IPS-15b (cell line): Measurements from ENCODE around the gene MAP3K5.
"Not testable (repeated sequence)": the region's sequence is repeated elsewhere in the genome, so short reads cannot be mapped to it uniquely, and the experiment has no call there.

Experiments
- H3K27me3 ChIP-seq: one replicate; pipeline ENCODE4 v1.6.1; 2013; ENCODE audit warnings: low read length; ENCODE audit not compliant: control insufficient read depth, insufficient read depth
- H3K36me3 ChIP-seq: one replicate; pipeline ENCODE4 v1.6.1; 2013; ENCODE audit warnings: low read length; ENCODE audit not compliant: control insufficient read depth, insufficient read depth
- H3K4me1 ChIP-seq: one replicate; pipeline ENCODE4 v1.6.1; 2013; ENCODE audit warnings: mild to moderate bottlenecking, low read length; ENCODE audit not compliant: control insufficient read depth, insufficient read depth
- H3K4me3 ChIP-seq: one replicate; pipeline ENCODE4 v1.5.1; 2013; ENCODE audit warnings: low read depth, low read length
- H3K9ac ChIP-seq: one replicate; pipeline ENCODE4 v1.6.1; 2013; ENCODE audit warnings: low read depth, mild to moderate bottlenecking, low read length
- H3K9me3 ChIP-seq: one replicate; pipeline ENCODE4 v1.6.1; 2013; ENCODE audit warnings: mild to moderate bottlenecking, low read length; ENCODE audit not compliant: control insufficient read depth, insufficient read depth

Gene MAP3K5

GRCh38 chr6:136723780-136724179 is 68.5 kb downstream of the MAP3K5 start:
- Histone ChIP-seq H3K9ac (no peak overlapping the region), H3K27me3 (no peaks in the 10 kb centered on the region), H3K4me3 (no peak overlapping the region), H3K9me3 (no peaks in the 10 kb centered on the region), H3K4me1 (no peaks in the 10 kb centered on the region), H3K36me3 (no peaks in the 10 kb centered on the region)

- H3K4me1 ChIP-seq = no peaks in the 10 kb centered on the region
- H3K9me3 ChIP-seq = no peaks in the 10 kb centered on the region
- no peak overlapping the region for H3K4me3 ChIP-seq
- H3K27me3 ChIP-seq = no peaks in the 10 kb centered on the region
- no peaks in the 10 kb centered on the region for H3K36me3 ChIP-seq
- no peak overlapping the region for H3K9ac ChIP-seq
Measured at GRCh38 chr6:136721467-136721866, 70.8 kb downstream of the MAP3K5 start.

GRCh38 chr6:136720045-136720770 is 72.1 kb downstream of the MAP3K5 start:
- no peak overlapping the region for H3K9ac ChIP-seq
- H3K4me3 ChIP-seq = no peak overlapping the region
- no peaks in the 10 kb centered on the region for H3K4me1 ChIP-seq
- no peaks in the 10 kb centered on the region for H3K36me3 ChIP-seq
- H3K9me3 ChIP-seq = no peaks in the 10 kb centered on the region
- no peaks in the 10 kb centered on the region for H3K27me3 ChIP-seq

- H3K9ac ChIP-seq = no peak overlapping the region
- H3K36me3 ChIP-seq = no peaks in the 10 kb centered on the region
- no peak overlapping the region for H3K4me3 ChIP-seq
- no peaks in the 10 kb centered on the region for H3K4me1 ChIP-seq
- H3K9me3 ChIP-seq = no peaks in the 10 kb centered on the region
- no peaks in the 10 kb centered on the region for H3K27me3 ChIP-seq
Measured at GRCh38 chr6:136719280-136720044, 72.8 kb downstream of the MAP3K5 start.

- no peak overlapping the region for H3K9ac ChIP-seq
- H3K4me1 ChIP-seq = no peaks in the 10 kb centered on the region
- no peak overlapping the region for H3K4me3 ChIP-seq
Measured at GRCh38 chr6:136718476-136718875, 73.8 kb downstream of the MAP3K5 start.

GRCh38 chr6:136717716-136717990 is 74.6 kb downstream of the MAP3K5 start:
- no peak overlapping the region for H3K4me3 ChIP-seq
- no peaks in the 10 kb centered on the region for H3K9me3 ChIP-seq
- no peaks in the 10 kb centered on the region for H3K27me3 ChIP-seq
- H3K4me1 ChIP-seq = no peaks in the 10 kb centered on the region
- H3K9ac ChIP-seq = no peak overlapping the region
- no peaks in the 10 kb centered on the region for H3K36me3 ChIP-seq

More at GRCh38 chr6:136718476-136718875, 73.8 kb downstream of the MAP3K5 start:
- Histone ChIP-seq H3K9me3 (no peaks in the 10 kb centered on the region), H3K36me3 (no peaks in the 10 kb centered on the region), H3K27me3 (no peaks in the 10 kb centered on the region)

GRCh38 chr6:136716917-136717715 is 75.2 kb downstream of the MAP3K5 start:
- no peaks in the 10 kb centered on the region for H3K4me1 ChIP-seq
- no peaks in the 10 kb centered on the region for H3K36me3 ChIP-seq
- no peaks in the 10 kb centered on the region for H3K9me3 ChIP-seq
- H3K9ac ChIP-seq = no peak overlapping the region
- H3K27me3 ChIP-seq = no peaks in the 10 kb centered on the region
- no peak overlapping the region for H3K4me3 ChIP-seq

GRCh38 chr6:136712642-136713041 is 79.6 kb downstream of the MAP3K5 start:
- not testable (repeated sequence) for H3K9me3 ChIP-seq, H3K27me3 ChIP-seq, H3K4me3 ChIP-seq, H3K9ac ChIP-seq, H3K4me1 ChIP-seq, H3K36me3 ChIP-seq

GRCh38 chr6:136711644-136712043 is 80.6 kb downstream of the MAP3K5 start:
- Histone ChIP-seq H3K36me3 (no peaks in the 10 kb centered on the region), H3K9me3 (no peaks in the 10 kb centered on the region), H3K27me3 (no peaks in the 10 kb centered on the region), H3K4me3 (no peak overlapping the region), H3K9ac (no peak overlapping the region), H3K4me1 (no peaks in the 10 kb centered on the region)

- H3K36me3 ChIP-seq = no peaks in the 10 kb centered on the region
Measured at GRCh38 chr6:136710877-136711552, 81.3 kb downstream of the MAP3K5 start.

GRCh38 chr6:136709429-136709828 is 82.8 kb downstream of the MAP3K5 start:
- Histone ChIP-seq H3K9ac (no peak overlapping the region), H3K4me3 (no peak overlapping the region), H3K9me3 (no peaks in the 10 kb centered on the region), H3K27me3 (no peaks in the 10 kb centered on the region), H3K36me3 (no peaks in the 10 kb centered on the region), H3K4me1 (no peaks in the 10 kb centered on the region)

More at GRCh38 chr6:136710877-136711552, 81.3 kb downstream of the MAP3K5 start:
- no peak overlapping the region for H3K9ac ChIP-seq
- H3K4me3 ChIP-seq = no peak overlapping the region
- H3K9me3 ChIP-seq = no peaks in the 10 kb centered on the region
- no peaks in the 10 kb centered on the region for H3K4me1 ChIP-seq
- H3K27me3 ChIP-seq = no peaks in the 10 kb centered on the region
